HG03039 (cell line): Measurements from ENCODE around the gene NCR2.

Experiments used
- ATAC-seq: cut with Tn5 transposase; IDR thresholded peaks from one replicate; pipeline ENCODE4 v1.9.1; 2021; ENCODE audit warnings: mild to moderate bottlenecking, moderate library complexity; ENCODE audit not compliant: unreplicated experiment

The NCR2 gene

GRCh38 chr6:41392246-41392645, 56.8 kb downstream of the NCR2 start:
- no peak for ATAC-seq

- ATAC-seq = no peak
Observed at GRCh38 chr6:41396335-41396734, 60.9 kb downstream of the NCR2 start.

DNA sequence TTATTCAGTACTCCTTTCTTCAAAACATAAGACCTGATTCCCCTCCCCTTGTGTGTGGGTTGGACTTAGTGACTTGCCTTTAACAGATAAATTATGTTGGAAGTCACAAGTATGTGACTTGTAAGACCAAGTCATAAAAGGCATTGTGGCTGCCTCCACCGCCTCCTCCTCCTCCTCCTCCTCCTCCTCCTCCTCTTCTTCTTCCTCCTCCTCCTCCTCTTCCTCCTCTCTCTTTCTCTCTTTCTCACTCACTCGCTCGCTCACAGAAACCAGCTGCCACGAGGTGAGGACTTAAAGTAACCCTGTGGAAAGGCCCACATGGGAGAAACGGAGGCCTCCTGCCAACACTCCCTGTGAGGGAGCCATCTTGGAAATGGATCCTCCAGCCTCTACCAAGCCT, 64.0 kb downstream of the NCR2 start:
- ATAC-seq = no peak
